ENCODE results near the gene FSD1L.

GRCh38 chr9:105554042-105554441 lies 106.2 kb downstream of the FSD1L start:
- no peak for TF ChIP-seq CTCF (IDR thresholded peaks at IDR 0.05)
- TF ChIP-seq EZH2 (IDR thresholded peaks at IDR 0.05): no peak

All from neural progenitor cell (in vitro differentiated cells).